Right renal cortex interstitium (tissue), 3 donors: ENCODE results near the gene CAMSAP1. TPM values are rescaled to one million over a fixed set of nuclear protein-coding genes. Genes with fewer than 3 reads are reported as not detected.
"Not testable (repeated sequence)": the region's sequence is repeated elsewhere in the genome, so short reads cannot be mapped to it uniquely, and the experiment has no call there.

Source experiments
- DNase-seq, 3 donors: peaks; one replicate each; pipeline ENCODE4 v3.0.0-alpha.2; 2013; ENCODE audit warnings: low read depth in 3 of 3, low spot score in 2 of 3
- polyA plus RNA-seq, 3 donors: library from polyadenylated mRNA; unstranded; fragments of 120-200 nt; gene quantifications; one replicate each; pipeline ENCODE4 v1.2.1, GENCODE V29; 2013; ENCODE audit not compliant: insufficient read length in 3 of 3

The CAMSAP1 gene
- polyA plus RNA-seq, 3 donors = 21.5 to 25.0 (median 21.6) TPM

DNA sequence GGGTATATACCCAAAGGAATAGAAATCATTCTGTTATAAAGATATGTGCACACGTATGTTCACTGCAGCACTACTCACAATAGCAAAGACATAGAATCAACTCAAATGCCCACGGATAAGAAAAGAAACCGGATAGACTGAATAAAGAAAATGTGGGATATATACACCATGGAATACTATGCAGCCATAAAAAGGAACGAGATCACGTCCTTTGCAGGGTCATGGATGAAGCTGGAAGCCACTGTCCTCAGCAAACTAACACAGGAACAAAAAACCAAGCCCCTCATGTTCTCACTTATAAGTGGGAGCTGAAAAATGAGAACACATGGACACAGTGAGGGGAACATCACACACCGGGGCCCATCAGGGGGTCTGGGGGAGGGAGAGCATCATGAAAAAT is 36.3 kb upstream of the CAMSAP1 start:
- DNase-seq = not testable (repeated sequence)

DNA sequence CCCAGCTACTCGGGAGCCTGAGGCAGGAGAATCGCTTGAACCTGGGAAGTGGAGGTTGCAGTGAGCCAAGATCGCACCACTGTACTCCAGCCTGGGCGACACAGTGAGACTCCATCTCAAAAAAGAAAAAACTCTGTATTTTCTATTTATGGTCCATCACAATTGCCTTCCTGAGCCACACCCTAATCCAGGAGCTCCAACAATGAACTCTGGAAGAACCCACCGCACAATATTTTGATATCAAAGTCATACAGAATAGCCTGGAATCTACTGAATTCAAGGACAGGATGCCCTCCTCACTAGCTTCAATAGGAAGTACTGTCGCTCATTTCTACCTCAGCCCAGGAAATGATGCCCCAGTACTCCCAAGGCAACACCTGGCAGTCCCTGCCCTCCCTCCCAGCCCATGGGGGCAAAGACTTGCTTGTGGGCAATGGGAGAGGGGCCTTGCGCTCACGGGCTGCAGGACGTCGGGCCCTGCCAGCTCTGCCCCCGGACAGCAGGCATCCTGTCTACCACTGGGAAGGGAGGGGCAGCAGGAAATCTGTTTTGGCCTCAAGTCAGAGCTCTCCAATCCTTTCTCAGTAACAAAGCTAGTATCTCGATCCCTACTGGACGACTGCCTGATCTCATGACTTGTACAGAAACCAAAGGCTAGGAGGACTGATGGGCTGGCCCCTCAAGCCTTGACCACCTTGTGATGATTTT is 34.1 kb upstream of the CAMSAP1 start:
- DNase-seq = no peak

- no peak for DNase-seq
Observed at GRCh38 chr9:135939351-135940265, 32.3 kb upstream of the CAMSAP1 start.

- DNase-seq = no peak
Observed at GRCh38 chr9:135937521-135938489, 30.5 kb upstream of the CAMSAP1 start.

GRCh38 chr9:135933114-135933513 is 25.8 kb upstream of the CAMSAP1 start:
- DNase-seq = no peak

DNA sequence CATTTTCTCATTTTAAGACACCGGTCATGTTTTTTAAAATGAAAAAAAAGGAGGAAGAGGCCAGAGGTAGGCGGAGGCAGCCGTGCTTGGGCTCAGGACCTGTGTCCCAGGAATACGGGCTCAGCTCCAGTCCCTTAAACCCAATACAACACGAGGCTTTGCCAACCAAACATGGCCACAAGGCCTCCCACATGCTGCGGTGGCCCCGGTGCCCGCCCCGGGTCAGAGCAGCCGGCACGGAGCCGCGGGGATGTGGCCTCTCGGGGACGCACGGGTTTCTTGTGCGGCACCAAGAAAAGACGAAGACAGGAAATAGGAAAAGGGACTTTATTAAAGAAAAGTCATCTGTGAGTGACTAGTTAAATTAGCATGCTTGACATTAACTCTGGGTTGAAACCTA is 25.3 kb upstream of the CAMSAP1 start:
- no peak for DNase-seq

- no peak for DNase-seq
Observed at GRCh38 chr9:135931349-135931820, 24.0 kb upstream of the CAMSAP1 start.

DNA sequence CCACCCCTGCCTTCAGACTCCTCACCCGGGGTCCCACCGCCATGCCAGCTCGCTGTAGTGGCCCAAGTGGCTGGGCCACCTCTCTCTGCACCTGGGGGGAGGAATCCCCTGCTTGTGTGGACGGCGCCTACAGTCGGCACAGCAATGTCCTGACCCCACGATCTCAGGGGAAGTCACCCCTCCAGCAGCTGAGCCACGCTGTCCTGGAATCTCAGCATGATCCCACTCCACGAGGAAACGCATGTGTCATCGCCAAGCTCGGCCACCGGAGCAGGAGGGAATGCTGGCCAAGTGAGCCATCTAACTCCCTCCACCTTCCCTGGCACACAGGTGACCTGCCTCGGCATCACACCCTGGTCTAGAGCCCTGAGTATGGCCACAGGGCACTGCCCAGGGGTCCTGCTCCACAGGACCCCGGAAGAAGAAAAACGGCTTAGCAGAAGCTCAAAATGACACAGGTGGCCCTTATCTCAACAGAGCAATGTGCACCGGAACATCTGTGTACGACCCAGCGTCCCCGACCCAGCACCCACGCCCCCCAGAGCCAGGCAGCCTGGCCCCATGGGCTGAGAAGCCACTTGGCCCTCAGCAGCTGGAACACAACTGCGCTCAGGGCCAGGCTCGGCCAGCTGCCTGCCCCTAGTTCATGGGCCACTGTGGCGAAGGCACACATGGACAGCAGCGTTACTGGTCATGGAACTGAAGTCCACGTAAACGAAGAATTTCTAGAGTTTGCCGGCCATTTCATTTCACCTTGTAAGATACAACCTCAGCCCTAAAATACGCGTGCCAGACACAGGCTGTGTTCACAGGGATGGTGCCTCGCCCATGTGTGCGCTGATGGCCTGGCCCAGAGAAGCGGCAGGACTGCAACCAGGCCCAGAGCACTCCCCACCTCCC is 23.4 kb upstream of the CAMSAP1 start:
- no peak for DNase-seq

DNA sequence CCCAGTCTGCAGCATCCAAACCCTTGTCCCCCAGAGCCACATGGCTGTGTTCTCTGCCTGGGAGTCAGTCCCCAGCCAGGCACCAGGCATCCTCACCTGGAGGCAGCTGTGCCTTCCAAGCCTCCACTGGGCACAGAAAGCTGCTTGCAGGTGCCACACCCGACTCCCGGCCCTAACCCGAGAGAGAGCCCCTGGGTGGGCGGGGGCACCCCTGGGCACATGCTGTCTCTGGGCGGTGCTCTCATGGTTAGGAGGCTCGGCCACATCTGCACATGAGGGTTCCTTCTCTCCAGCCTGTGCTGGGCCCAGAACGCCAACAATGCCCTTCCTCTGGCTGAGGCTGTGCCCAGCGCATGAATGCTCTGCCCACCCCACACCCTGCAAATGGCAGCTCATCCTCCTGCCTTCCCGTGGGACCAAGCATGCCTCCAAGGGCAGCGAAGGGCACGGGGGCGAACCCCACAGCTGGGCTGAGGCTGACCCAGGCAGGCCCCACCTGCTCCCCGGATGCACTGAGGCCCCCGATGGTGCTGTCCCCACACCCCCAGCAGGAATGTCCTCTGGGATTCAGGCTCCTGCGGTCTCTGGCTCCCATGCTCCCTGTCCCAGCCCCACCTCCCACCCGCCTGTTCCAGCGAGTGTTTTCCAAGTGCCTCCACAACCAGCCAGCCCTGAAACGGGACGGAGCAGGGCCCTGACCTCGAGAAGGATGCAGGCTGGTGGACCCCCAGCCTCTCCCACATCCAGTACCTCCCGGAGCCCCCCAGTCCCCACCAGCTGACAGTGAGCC is 22.5 kb upstream of the CAMSAP1 start:
- DNase-seq = no peak

DNA sequence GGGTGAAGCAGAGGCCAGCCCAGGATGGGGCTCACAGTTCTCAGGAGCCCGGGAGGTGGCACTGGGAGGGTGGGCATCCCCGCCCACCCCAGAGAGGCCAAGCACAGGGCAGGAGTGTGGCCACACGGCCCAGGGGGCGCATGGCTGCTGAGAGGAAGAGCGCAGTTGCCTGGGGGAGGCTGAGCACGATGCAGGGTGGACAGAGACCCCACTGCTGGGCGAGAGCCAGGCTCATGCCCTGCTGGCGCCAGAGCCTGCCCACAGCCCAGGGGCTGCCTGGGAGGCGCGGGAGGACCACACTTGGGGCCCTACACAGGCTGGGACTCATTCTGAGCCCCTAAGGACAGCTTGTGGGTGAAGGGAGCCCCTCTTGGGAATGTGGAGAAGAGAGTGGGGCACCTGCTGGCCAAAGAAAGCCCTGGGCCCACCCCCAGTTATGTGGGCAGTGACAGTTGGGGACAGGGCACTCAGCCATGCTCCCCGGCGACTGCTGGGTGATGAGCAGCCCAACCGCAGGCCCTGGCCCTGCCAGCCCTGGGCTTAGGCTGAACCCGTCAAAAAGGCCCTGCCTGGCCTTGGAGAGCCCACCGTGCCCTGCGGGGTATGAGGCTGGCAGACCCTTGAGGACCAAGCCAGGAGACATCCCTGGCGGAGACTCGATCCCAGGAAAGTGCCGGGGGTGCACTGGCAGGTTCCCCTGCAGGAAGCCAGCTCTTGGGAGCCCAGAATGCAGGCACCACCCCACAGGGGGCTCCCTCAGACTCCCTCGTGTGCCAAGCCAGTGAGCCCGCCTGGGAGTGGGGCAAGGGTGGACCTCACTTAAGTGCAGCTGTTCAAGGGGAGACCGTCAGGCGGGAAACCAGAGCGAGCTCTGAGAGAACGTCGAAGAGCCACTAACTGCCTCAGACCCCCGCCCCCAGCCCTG is 21.6 kb upstream of the CAMSAP1 start:
- DNase-seq = no peak

GRCh38 chr9:135928074-135928730 is 20.9 kb upstream of the CAMSAP1 start:
- no peak for DNase-seq

GRCh38 chr9:135927195-135928013 is 20.1 kb upstream of the CAMSAP1 start:
- DNase-seq = no peak

GRCh38 chr9:135926402-135927194 is 19.3 kb upstream of the CAMSAP1 start:
- no peak for DNase-seq

GRCh38 chr9:135925496-135926133 is 18.3 kb upstream of the CAMSAP1 start:
- DNase-seq = no peak
